Fibroblast of lung (primary cell): Measurements from ENCODE around the gene TRIM44. TPM values are rescaled to one million over a fixed set of nuclear protein-coding genes. Genes with fewer than 3 reads are reported as not detected.

Source experiments
- DNase-seq, 2 donors: peaks; one replicate each; pipeline versions ENCODE4 v3.0.0 to v3.0.0-alpha.2; 2010; ENCODE audit warnings: low read depth in 2 of 2
- H2AFZ ChIP-seq: 2 replicates; pipeline ENCODE4 v1.5.1; 2012; ENCODE audit warnings: low read length, control low read depth, inconsistent platforms
- H3K27ac ChIP-seq: 2 replicates; pipeline ENCODE4 v1.5.1; 2011; ENCODE audit warnings: low read length, control low read depth; ENCODE audit not compliant: insufficient read depth
- H3K27me3 ChIP-seq: 2 replicates; pipeline ENCODE4 v1.5.1; 2011; ENCODE audit warnings: mild to moderate bottlenecking, low read length; ENCODE audit not compliant: control insufficient read depth, insufficient read depth
- H3K36me3 ChIP-seq: 2 replicates; pipeline ENCODE4 v1.5.1; 2011; ENCODE audit warnings: low read length; ENCODE audit not compliant: control insufficient read depth, insufficient read depth
- H3K4me1 ChIP-seq: 2 replicates; pipeline ENCODE4 v1.5.1; 2011; ENCODE audit warnings: low read length; ENCODE audit not compliant: control insufficient read depth, insufficient read depth; ENCODE audit errors: extremely low read depth
- H3K4me2 ChIP-seq: 2 replicates; pipeline ENCODE4 v1.5.1; 2011; ENCODE audit warnings: low read length, control low read depth; ENCODE audit not compliant: insufficient read depth; ENCODE audit errors: extremely low read depth
- H3K4me3 ChIP-seq, 4 experiments: fragments of 200-600 bp in 1 of 4; sonication (generic) in 1 of 4; replicated peaks in 1 of 4; 2 replicates each; pipeline ENCODE4 v1.5.1; 2011 to 2016; ENCODE audit warnings: low read length in 4 of 4, low read depth in 3 of 4, mild to moderate bottlenecking in 3 of 4, control low read depth in 2 of 4, inconsistent platforms in 1 of 4, mixed read lengths in 1 of 4; ENCODE audit not compliant: insufficient read depth in 1 of 4; ENCODE audit errors: control extremely low read depth in 1 of 4
- H3K79me2 ChIP-seq: 2 replicates; pipeline ENCODE4 v1.5.1; 2012; ENCODE audit warnings: mild to moderate bottlenecking, low read length, inconsistent platforms; ENCODE audit not compliant: control insufficient read depth, insufficient read depth
- H3K9ac ChIP-seq: 2 replicates; pipeline ENCODE4 v1.5.1; 2011; ENCODE audit warnings: mild to moderate bottlenecking, low read length, control low read depth; ENCODE audit not compliant: insufficient read depth
- H3K9me3 ChIP-seq: 2 replicates; pipeline ENCODE4 v1.5.1; 2012; ENCODE audit warnings: low read depth, low read length; ENCODE audit not compliant: control insufficient read depth, insufficient read depth
- H4K20me1 ChIP-seq: 2 replicates; pipeline ENCODE4 v1.5.1; 2011; ENCODE audit warnings: low read length; ENCODE audit not compliant: control insufficient read depth, insufficient read depth; ENCODE audit errors: extremely low read depth
- EZH2 ChIP-seq: IDR thresholded peaks from 2 replicates; pipeline ENCODE4 v1.5.1; 2012; ENCODE audit warnings: low read length, control low read depth, mild to moderate bottlenecking; ENCODE audit errors: missing control alignments
- polyA plus RNA-seq, 2 donors: library from polyadenylated mRNA; depleted of rRNA in 1 of 2; stranded (reverse) in 1 of 2; unstranded in 1 of 2; fragments of >200 nt; gene quantifications; 2 replicates each; pipeline ENCODE4 v1.2.1, GENCODE V29; 2011 to 2012; ENCODE audit warnings: missing spikeins in 1 of 2
- total RNA-seq: library from RNA; depleted of rRNA; stranded (reverse); fragments of >200 nt; gene quantifications from 2 replicates; pipeline ENCODE4 v1.2.1, GENCODE V29; 2014
- TF ChIP-seq, protein P1 (sequence below), 2 donors: IDR thresholded peaks in 1 of 2; conservative IDR thresholded peaks in 1 of 2; 1 replicate in 1 of 2; 2 replicates in 1 of 2; pipeline ENCODE4 v1.5.1; 2011 to 2012; ENCODE audit warnings: low read length in 2 of 2, control low read depth in 1 of 2, inconsistent platforms in 1 of 2, low read depth in 1 of 2, mild to moderate bottlenecking in 1 of 2

The TRIM44 gene
- total and polyA plus RNA-seq, 2 donors (not counting 1 experiment from before 2014, with no cell fraction given), result 10.4 to 78.3 TPM

DNA sequence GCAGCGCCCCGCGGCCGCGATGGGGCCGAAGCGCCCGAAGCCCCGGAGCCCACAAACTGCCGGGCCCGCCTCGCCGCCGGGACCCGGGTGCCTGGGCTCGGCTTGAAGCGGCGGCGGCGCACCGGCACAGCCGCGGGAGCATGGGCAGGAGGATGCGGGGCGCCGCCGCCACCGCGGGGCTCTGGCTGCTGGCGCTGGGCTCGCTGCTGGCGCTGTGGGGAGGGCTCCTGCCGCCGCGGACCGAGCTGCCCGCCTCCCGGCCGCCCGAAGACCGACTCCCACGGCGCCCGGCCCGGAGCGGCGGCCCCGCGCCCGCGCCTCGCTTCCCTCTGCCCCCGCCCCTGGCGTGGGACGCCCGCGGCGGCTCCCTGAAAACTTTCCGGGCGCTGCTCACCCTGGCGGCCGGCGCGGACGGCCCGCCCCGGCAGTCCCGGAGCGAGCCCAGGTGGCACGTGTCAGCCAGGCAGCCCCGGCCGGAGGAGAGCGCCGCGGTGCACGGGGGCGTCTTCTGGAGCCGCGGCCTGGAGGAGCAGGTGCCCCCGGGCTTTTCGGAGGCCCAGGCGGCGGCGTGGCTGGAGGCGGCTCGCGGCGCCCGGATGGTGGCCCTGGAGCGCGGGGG is 44.0 kb upstream of the TRIM44 start:
- peak; percentile 44 to 50 for DNase-seq
- peak overlapping the region; percentile 77 for H3K9ac ChIP-seq

DNA sequence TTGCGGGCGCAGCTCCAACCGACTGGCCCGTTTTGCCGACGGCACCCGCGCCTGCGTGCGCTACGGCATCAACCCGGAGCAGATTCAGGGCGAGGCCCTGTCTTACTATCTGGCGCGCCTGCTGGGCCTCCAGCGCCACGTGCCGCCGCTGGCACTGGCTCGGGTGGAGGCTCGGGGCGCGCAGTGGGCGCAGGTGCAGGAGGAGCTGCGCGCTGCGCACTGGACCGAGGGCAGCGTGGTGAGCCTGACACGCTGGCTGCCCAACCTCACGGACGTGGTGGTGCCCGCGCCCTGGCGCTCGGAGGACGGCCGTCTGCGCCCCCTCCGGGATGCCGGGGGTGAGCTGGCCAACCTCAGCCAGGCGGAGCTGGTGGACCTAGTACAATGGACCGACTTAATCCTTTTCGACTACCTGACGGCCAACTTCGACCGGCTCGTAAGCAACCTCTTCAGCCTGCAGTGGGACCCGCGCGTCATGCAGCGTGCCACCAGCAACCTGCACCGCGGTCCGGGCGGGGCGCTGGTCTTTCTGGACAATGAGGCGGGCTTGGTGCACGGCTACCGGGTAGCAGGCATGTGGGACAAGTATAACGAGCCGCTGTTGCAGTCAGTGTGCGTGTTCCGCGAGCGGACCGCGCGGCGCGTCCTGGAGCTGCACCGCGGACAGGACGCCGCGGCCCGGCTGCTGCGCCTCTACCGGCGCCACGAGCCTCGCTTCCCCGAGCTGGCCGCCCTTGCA is 43.3 kb upstream of the TRIM44 start:
- H3K4me2 ChIP-seq, result peak overlapping the region; percentile 92
- peak overlapping the region; percentile 39 for H2AFZ ChIP-seq
- peak; percentile 46 to 61 for DNase-seq
- H3K4me1 ChIP-seq, result peaks cover 4% of the 10 kb centered on the region
- H3K4me3 ChIP-seq, result peak overlapping the region; percentile 47 to 79 (median 71)
- H3K27me3 ChIP-seq, result no peaks in the 10 kb centered on the region
- H3K27ac ChIP-seq, result peak overlapping the region; percentile 66
- H3K9me3 ChIP-seq, result no peaks in the 10 kb centered on the region
- no peaks in the 10 kb centered on the region for H4K20me1 ChIP-seq
- H3K9ac ChIP-seq, result peak overlapping the region; percentile 77
- H3K36me3 ChIP-seq, result no peaks in the 10 kb centered on the region
- TF ChIP-seq, protein P1, sequence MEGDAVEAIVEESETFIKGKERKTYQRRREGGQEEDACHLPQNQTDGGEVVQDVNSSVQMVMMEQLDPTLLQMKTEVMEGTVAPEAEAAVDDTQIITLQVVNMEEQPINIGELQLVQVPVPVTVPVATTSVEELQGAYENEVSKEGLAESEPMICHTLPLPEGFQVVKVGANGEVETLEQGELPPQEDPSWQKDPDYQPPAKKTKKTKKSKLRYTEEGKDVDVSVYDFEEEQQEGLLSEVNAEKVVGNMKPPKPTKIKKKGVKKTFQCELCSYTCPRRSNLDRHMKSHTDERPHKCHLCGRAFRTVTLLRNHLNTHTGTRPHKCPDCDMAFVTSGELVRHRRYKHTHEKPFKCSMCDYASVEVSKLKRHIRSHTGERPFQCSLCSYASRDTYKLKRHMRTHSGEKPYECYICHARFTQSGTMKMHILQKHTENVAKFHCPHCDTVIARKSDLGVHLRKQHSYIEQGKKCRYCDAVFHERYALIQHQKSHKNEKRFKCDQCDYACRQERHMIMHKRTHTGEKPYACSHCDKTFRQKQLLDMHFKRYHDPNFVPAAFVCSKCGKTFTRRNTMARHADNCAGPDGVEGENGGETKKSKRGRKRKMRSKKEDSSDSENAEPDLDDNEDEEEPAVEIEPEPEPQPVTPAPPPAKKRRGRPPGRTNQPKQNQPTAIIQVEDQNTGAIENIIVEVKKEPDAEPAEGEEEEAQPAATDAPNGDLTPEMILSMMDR (conservative IDR thresholded peaks at IDR 0.05 in 1 of 2, IDR thresholded peaks at IDR 0.05 in 1 of 2; ENCODE audit: low read depth in 1 of 2, low read length in 2 of 2), result no peak
- TF ChIP-seq EZH2, result no peak
- peaks cover 26% of the 10 kb centered on the region for H3K79me2 ChIP-seq

More for the DNA sequence above, 44.0 kb upstream of the TRIM44 start:
- H4K20me1 ChIP-seq, result no peaks in the 10 kb centered on the region
- no peak overlapping the region for H2AFZ ChIP-seq
- H3K4me2 ChIP-seq, result peak overlapping the region; percentile 92
- H3K27me3 ChIP-seq, result no peaks in the 10 kb centered on the region
- H3K27ac ChIP-seq, result peak overlapping the region; percentile 87
- peaks cover 26% of the 10 kb centered on the region for H3K79me2 ChIP-seq
- H3K4me1 ChIP-seq, result peaks cover 4% of the 10 kb centered on the region
- no peaks in the 10 kb centered on the region for H3K9me3 ChIP-seq
- TF ChIP-seq EZH2, result no peak
- TF ChIP-seq, protein P1 (conservative IDR thresholded peaks at IDR 0.05 in 1 of 2, IDR thresholded peaks at IDR 0.05 in 1 of 2; ENCODE audit: low read depth in 1 of 2, low read length in 2 of 2), result peak in 1 of 2 donors; percentile 11
- peak overlapping the region in 3 of 4 experiments; percentile 55 to 79 (median 67) for H3K4me3 ChIP-seq
- no peaks in the 10 kb centered on the region for H3K36me3 ChIP-seq

DNA sequence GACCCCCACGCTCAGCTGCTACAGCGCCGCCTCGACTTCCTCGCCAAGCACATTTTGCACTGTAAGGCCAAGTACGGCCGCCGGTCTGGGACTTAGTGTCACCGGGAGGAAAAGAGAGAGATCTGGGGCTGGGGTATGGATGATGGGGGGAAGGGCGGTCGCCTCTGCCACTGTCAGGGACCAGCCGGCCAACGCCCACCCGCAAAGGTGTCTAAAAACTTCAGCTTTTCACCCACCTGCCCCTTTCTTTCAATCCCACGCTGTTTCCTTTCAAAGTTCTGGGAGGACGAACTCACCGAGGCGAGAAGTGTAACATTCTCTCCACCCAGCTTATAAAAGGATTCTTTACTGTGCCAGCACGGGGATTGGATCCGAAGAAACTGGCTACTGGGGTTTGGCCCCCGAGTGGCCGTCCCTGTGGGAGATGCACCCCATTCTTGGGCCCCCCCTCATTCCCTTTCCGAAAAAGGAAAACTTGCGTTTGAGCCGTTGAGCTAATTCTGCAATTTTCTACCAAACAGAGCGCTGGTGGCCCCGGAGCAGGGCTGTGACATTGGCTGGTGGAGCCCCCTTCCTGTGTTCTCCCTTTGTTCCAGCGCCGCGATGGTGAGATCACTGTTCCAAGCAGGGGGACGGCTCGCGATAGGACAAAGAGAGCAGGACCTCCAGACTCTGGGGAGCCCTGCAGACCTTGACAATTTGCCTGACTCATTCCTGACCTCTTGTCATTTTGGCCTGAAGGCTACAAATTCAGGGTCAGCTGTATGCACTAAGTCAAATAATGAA is 42.5 kb upstream of the TRIM44 start:
- no peaks in the 10 kb centered on the region for H3K36me3 ChIP-seq
- no peaks in the 10 kb centered on the region for H3K9me3 ChIP-seq
- no peaks in the 10 kb centered on the region for H4K20me1 ChIP-seq
- peak overlapping the region; percentile 66 for H3K27ac ChIP-seq
- peak overlapping the region; percentile 77 for H3K9ac ChIP-seq
- peaks cover 26% of the 10 kb centered on the region for H3K79me2 ChIP-seq
- peak; percentile 25 to 49 for DNase-seq
- peak overlapping the region; percentile 47 to 79 (median 71) for H3K4me3 ChIP-seq
- peaks cover 4% of the 10 kb centered on the region for H3K4me1 ChIP-seq
- H3K27me3 ChIP-seq, result no peaks in the 10 kb centered on the region
- TF ChIP-seq, protein P1 (conservative IDR thresholded peaks at IDR 0.05 in 1 of 2, IDR thresholded peaks at IDR 0.05 in 1 of 2; ENCODE audit: low read depth in 1 of 2, low read length in 2 of 2), result peak in 1 of 2 donors; percentile 14
- no peak for TF ChIP-seq EZH2
- peak overlapping the region; percentile 11 for H2AFZ ChIP-seq
- H3K4me2 ChIP-seq, result peak overlapping the region; percentile 92
